Measurements from ENCODE around the gene C17orf113.

The C17orf113 gene

GRCh38 chr17:42056635-42057034 is 6.2 kb upstream of the C17orf113 start:
- no peak overlapping the region for H3K4me3 Mint-ChIP-seq
- H3K9me3 Mint-ChIP-seq, result no peaks in the 10 kb centered on the region
- peaks cover 21% of the 10 kb centered on the region for H3K27me3 Mint-ChIP-seq
- no peaks in the 10 kb centered on the region for H3K4me1 Mint-ChIP-seq (ENCODE audit: low read depth)
- no peak overlapping the region for H3K27ac Mint-ChIP-seq
- H3K36me3 Mint-ChIP-seq (ENCODE audit: low read depth), result no peaks in the 10 kb centered on the region

- Mint-ChIP-seq H3K36me3 (ENCODE audit: low read depth) (no peaks in the 10 kb centered on the region), H3K9me3 (no peaks in the 10 kb centered on the region), H3K27me3 (peaks cover 29% of the 10 kb centered on the region), H3K4me3 (no peak overlapping the region), H3K4me1 (ENCODE audit: low read depth) (peaks cover 3% of the 10 kb centered on the region), H3K27ac (no peak overlapping the region)
These were observed 5.1 kb upstream of the C17orf113 start for GRCh38 chr17:42055496-42055895.

- no peak overlapping the region for H3K27ac Mint-ChIP-seq
- no peaks in the 10 kb centered on the region for H3K36me3 Mint-ChIP-seq (ENCODE audit: low read depth)
- H3K9me3 Mint-ChIP-seq, result no peaks in the 10 kb centered on the region
- peaks cover 4% of the 10 kb centered on the region for H3K4me1 Mint-ChIP-seq (ENCODE audit: low read depth)
- H3K27me3 Mint-ChIP-seq, result peaks cover 29% of the 10 kb centered on the region
- H3K4me3 Mint-ChIP-seq, result no peak overlapping the region
These were observed 4.6 kb upstream of the C17orf113 start for GRCh38 chr17:42055027-42055426.

GRCh38 chr17:42053731-42054500 is 3.5 kb upstream of the C17orf113 start:
- no peaks in the 10 kb centered on the region for H3K9me3 Mint-ChIP-seq
- no peaks in the 10 kb centered on the region for H3K36me3 Mint-ChIP-seq (ENCODE audit: low read depth)
- H3K27ac Mint-ChIP-seq, result no peak overlapping the region
- H3K4me3 Mint-ChIP-seq, result no peak overlapping the region
- H3K27me3 Mint-ChIP-seq, result peaks cover 34% of the 10 kb centered on the region
- peaks cover 7% of the 10 kb centered on the region for H3K4me1 Mint-ChIP-seq (ENCODE audit: low read depth)

GRCh38 chr17:42052346-42052877 is 2.0 kb upstream of the C17orf113 start:
- H3K4me3 Mint-ChIP-seq, result no peak overlapping the region
- H3K4me1 Mint-ChIP-seq (ENCODE audit: low read depth), result peaks cover 7% of the 10 kb centered on the region
- H3K9me3 Mint-ChIP-seq, result no peaks in the 10 kb centered on the region
- H3K36me3 Mint-ChIP-seq (ENCODE audit: low read depth), result no peaks in the 10 kb centered on the region
- H3K27ac Mint-ChIP-seq, result no peak overlapping the region
- H3K27me3 Mint-ChIP-seq, result peaks cover 38% of the 10 kb centered on the region

GRCh38 chr17:42051645-42052044 is 1.2 kb upstream of the C17orf113 start:
- H3K4me3 Mint-ChIP-seq, result no peak overlapping the region
- peaks cover 7% of the 10 kb centered on the region for H3K4me1 Mint-ChIP-seq (ENCODE audit: low read depth)
- H3K9me3 Mint-ChIP-seq, result no peaks in the 10 kb centered on the region
- H3K27ac Mint-ChIP-seq, result no peak overlapping the region
- H3K27me3 Mint-ChIP-seq, result peaks cover 38% of the 10 kb centered on the region
- H3K36me3 Mint-ChIP-seq (ENCODE audit: low read depth), result no peaks in the 10 kb centered on the region

- Mint-ChIP-seq H3K4me3 (peak overlapping the region; percentile 70), H3K4me1 (ENCODE audit: low read depth) (peaks cover 7% of the 10 kb centered on the region), H3K27me3 (peaks cover 38% of the 10 kb centered on the region), H3K27ac (no peak overlapping the region), H3K36me3 (ENCODE audit: low read depth) (no peaks in the 10 kb centered on the region), H3K9me3 (no peaks in the 10 kb centered on the region)
These were observed 606 bp upstream of the C17orf113 start for GRCh38 chr17:42051013-42051400.

- Mint-ChIP-seq H3K4me3 (peak overlapping the region; percentile 72), H3K27ac (no peak overlapping the region), H3K36me3 (ENCODE audit: low read depth) (no peaks in the 10 kb centered on the region), H3K4me1 (ENCODE audit: low read depth) (peaks cover 7% of the 10 kb centered on the region), H3K9me3 (no peaks in the 10 kb centered on the region), H3K27me3 (peaks cover 38% of the 10 kb centered on the region)
These were observed 488 bp downstream of the C17orf113 start for GRCh38 chr17:42049834-42050392.

GRCh38 chr17:42047343-42047742 is 3.1 kb downstream of the C17orf113 start:
- H3K4me3 Mint-ChIP-seq, result no peak overlapping the region
- H3K27ac Mint-ChIP-seq, result no peak overlapping the region
- no peaks in the 10 kb centered on the region for H3K9me3 Mint-ChIP-seq
- H3K27me3 Mint-ChIP-seq, result peaks cover 24% of the 10 kb centered on the region
- no peaks in the 10 kb centered on the region for H3K36me3 Mint-ChIP-seq (ENCODE audit: low read depth)
- peaks cover 7% of the 10 kb centered on the region for H3K4me1 Mint-ChIP-seq (ENCODE audit: low read depth)

GRCh38 chr17:42045719-42046118 is 4.7 kb downstream of the C17orf113 start:
- Mint-ChIP-seq H3K27me3 (peaks cover 11% of the 10 kb centered on the region), H3K4me1 (ENCODE audit: low read depth) (peaks cover 5% of the 10 kb centered on the region), H3K4me3 (no peak overlapping the region), H3K36me3 (ENCODE audit: low read depth) (no peaks in the 10 kb centered on the region), H3K9me3 (no peaks in the 10 kb centered on the region), H3K27ac (no peak overlapping the region)

GRCh38 chr17:42042598-42043319 is 7.6 kb downstream of the C17orf113 start:
- H3K4me3 Mint-ChIP-seq, result no peak overlapping the region
- no peaks in the 10 kb centered on the region for H3K36me3 Mint-ChIP-seq (ENCODE audit: low read depth)
- H3K4me1 Mint-ChIP-seq (ENCODE audit: low read depth), result no peaks in the 10 kb centered on the region
- no peak overlapping the region for H3K27ac Mint-ChIP-seq
- H3K9me3 Mint-ChIP-seq, result no peaks in the 10 kb centered on the region
- H3K27me3 Mint-ChIP-seq, result peaks cover 4% of the 10 kb centered on the region

GRCh38 chr17:42041619-42042018 is 8.8 kb downstream of the C17orf113 start:
- Mint-ChIP-seq H3K9me3 (no peaks in the 10 kb centered on the region), H3K27ac (no peak overlapping the region), H3K27me3 (peaks cover 9% of the 10 kb centered on the region), H3K4me3 (no peak overlapping the region), H3K36me3 (ENCODE audit: low read depth) (no peaks in the 10 kb centered on the region), H3K4me1 (ENCODE audit: low read depth) (no peaks in the 10 kb centered on the region)

GRCh38 chr17:42040818-42041217 is 9.6 kb downstream of the C17orf113 start:
- peaks cover 9% of the 10 kb centered on the region for H3K27me3 Mint-ChIP-seq
- no peaks in the 10 kb centered on the region for H3K36me3 Mint-ChIP-seq (ENCODE audit: low read depth)
- H3K9me3 Mint-ChIP-seq, result no peaks in the 10 kb centered on the region
- no peak overlapping the region for H3K4me3 Mint-ChIP-seq
- H3K4me1 Mint-ChIP-seq (ENCODE audit: low read depth), result no peaks in the 10 kb centered on the region
- H3K27ac Mint-ChIP-seq, result no peak overlapping the region

- Mint-ChIP-seq H3K4me3 (no peak overlapping the region), H3K36me3 (ENCODE audit: low read depth) (no peaks in the 10 kb centered on the region), H3K27me3 (peaks cover 9% of the 10 kb centered on the region), H3K9me3 (no peaks in the 10 kb centered on the region), H3K27ac (no peak overlapping the region), H3K4me1 (ENCODE audit: low read depth) (no peaks in the 10 kb centered on the region)
These were observed 10.3 kb downstream of the C17orf113 start for GRCh38 chr17:42039794-42040763.

Data from stimulated activated naive CD8-positive, alpha-beta T cell treated with anti-CD3 and anti-CD28 coated beads, Interleukin-15, Interleukin-2, amounts not matched to agents 100 ng/mL and 50 ng/mL, for 24 hours (primary cell).